Mammary epithelial cell (primary cell): ENCODE results near the gene ZNF554.

Experiments used
- CTCF ChIP-seq, 2 donors: IDR thresholded peaks in 1 of 2; conservative IDR thresholded peaks in 1 of 2; 2 replicates each; pipeline ENCODE4 v1.5.1; 2011 to 2012; ENCODE audit warnings: inconsistent platforms in 2 of 2, low read length in 2 of 2, mild to moderate bottlenecking in 2 of 2, control low read depth in 1 of 2, low read depth in 1 of 2; ENCODE audit not compliant: insufficient read depth in 1 of 2; ENCODE audit errors: extremely low read depth in 1 of 2
- EZH2 ChIP-seq: IDR thresholded peaks from 2 replicates; pipeline ENCODE4 v1.6.1; 2012; ENCODE audit warnings: low read length, inconsistent platforms, borderline replicate concordance

DNA sequence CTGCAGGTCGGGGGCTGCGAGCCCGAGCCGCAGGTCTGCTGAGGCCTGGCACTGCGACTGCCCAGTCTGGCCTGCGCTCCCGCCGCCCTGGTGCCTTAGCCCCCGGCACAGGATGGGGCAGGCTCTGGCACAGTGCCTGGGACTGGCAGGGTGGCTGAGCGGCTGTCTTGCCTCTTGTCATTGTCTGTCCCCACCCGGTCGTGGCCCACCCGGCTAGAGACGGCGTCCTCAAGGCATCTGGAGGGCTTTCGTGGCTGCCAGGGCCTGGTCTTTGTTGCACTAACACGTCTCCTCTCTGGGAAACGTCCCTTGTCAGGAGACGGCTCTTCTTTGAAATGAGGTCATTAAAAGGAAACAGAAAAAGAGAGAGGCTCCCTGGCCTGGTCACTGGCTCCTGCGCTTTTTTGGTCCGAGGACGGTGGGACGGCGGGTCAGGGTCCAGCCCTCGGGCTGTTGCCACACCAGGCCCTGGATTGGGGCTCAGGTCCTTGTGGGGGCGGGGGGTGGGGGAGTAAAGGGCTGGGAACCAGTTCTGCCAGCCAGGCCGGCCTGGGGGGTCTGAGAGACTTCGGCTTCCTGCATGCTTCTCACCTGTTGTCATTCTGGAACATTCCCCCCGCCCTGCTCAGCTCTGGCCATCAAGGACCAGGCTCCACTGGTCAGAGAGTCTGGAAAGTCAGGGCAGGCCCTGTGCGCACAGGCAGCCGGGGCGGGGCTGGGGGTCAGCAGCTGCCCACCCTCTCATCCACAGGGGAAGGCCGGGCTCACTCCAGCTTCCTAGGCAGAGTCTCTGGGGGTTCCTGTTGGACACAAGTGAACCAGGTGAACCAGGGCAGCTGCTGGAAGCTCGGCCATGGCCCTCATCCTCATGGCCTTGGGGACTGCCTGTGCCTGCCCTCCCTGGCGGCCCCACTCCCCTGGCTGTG is 6.2 kb upstream of the ZNF554 start:
- TF ChIP-seq CTCF (conservative IDR thresholded peaks at IDR 0.05 in 1 of 2, IDR thresholded peaks at IDR 0.05 in 1 of 2; ENCODE audit: extremely low read depth in 1 of 2, insufficient read depth in 1 of 2, low read depth in 1 of 2, low read length in 2 of 2): no peak
- no peak for TF ChIP-seq EZH2
